Fibroblast of villous mesenchyme (primary cell): ENCODE data around the gene OR13J1. TPM values are rescaled to one million over a fixed set of nuclear protein-coding genes. Genes with fewer than 3 reads are reported as not detected.

Experiments used
- DNase-seq: peaks from one replicate; pipeline ENCODE4 v3.0.0-alpha.2; 2010; ENCODE audit warnings: low read depth
- H3K4me3 ChIP-seq: 2 replicates; pipeline ENCODE4 v1.5.1; 2011; ENCODE audit warnings: low read depth, mild to moderate bottlenecking, low read length
- total RNA-seq: library from RNA; depleted of rRNA; stranded (reverse); fragments of >200 nt; gene quantifications from 2 replicates; pipeline ENCODE4 v1.2.3, GENCODE V29; 2012
- TF ChIP-seq, protein P1 (sequence below): IDR thresholded peaks from 2 replicates; pipeline ENCODE4 v1.5.1; 2012; ENCODE audit warnings: low read depth, mild to moderate bottlenecking, low read length; ENCODE audit not compliant: insufficient read depth

The OR13J1 gene
- total RNA-seq, 1 donor = not detected

- H3K4me3 ChIP-seq = no peak overlapping the region
- DNase-seq = no peak
- TF ChIP-seq, protein P1, sequence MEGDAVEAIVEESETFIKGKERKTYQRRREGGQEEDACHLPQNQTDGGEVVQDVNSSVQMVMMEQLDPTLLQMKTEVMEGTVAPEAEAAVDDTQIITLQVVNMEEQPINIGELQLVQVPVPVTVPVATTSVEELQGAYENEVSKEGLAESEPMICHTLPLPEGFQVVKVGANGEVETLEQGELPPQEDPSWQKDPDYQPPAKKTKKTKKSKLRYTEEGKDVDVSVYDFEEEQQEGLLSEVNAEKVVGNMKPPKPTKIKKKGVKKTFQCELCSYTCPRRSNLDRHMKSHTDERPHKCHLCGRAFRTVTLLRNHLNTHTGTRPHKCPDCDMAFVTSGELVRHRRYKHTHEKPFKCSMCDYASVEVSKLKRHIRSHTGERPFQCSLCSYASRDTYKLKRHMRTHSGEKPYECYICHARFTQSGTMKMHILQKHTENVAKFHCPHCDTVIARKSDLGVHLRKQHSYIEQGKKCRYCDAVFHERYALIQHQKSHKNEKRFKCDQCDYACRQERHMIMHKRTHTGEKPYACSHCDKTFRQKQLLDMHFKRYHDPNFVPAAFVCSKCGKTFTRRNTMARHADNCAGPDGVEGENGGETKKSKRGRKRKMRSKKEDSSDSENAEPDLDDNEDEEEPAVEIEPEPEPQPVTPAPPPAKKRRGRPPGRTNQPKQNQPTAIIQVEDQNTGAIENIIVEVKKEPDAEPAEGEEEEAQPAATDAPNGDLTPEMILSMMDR = no peak
Observed at GRCh38 chr9:35840881-35841644, 29.1 kb downstream of the OR13J1 start.

DNA sequence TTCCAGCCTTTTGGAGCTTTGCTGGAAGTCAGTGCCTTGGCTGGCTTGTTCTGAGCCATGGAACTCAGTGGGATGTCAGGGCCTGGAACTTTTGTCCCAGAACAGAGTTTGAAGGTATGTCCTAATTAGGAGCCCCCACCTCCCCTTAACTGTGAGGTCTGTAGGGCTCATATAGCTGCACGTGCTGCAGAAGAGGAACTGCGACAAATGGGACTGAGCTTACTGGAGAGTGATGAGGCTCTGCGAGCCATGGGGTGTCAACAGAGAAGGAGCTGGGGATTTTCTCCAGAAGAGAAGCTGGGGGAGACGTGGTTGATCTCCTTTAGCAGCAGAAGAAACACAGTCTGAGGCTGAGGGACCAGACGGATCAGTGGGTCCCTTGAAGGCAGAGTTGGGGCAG, 30.3 kb downstream of the OR13J1 start:
- DNase-seq = no peak
- H3K4me3 ChIP-seq = no peak overlapping the region
- TF ChIP-seq, protein P1 = no peak

DNA sequence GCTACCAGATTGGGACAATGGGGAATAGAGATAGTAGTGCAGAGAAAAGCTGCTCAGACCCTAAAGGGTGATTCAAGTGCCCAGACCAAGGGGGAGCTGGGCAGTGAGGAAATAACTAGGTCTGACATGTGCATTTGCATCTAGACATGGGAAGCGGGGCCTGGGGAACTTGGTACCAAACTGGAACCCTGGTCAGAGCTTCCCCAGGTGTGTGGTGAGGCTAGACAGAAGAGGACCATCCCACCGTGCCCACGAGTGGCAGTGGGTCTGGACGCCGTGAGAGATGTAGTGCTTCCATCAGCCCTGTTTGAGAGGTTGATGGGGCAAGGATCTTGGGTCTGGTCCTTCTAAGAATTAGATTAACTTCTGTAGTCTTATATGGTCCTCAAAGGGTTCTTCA, 33.6 kb downstream of the OR13J1 start:
- H3K4me3 ChIP-seq = no peak overlapping the region
- TF ChIP-seq, protein P1 = no peak
- no peak for DNase-seq

GRCh38 chr9:35835766-35836165, 34.4 kb downstream of the OR13J1 start:
- DNase-seq = no peak
- TF ChIP-seq, protein P1 = no peak

DNA sequence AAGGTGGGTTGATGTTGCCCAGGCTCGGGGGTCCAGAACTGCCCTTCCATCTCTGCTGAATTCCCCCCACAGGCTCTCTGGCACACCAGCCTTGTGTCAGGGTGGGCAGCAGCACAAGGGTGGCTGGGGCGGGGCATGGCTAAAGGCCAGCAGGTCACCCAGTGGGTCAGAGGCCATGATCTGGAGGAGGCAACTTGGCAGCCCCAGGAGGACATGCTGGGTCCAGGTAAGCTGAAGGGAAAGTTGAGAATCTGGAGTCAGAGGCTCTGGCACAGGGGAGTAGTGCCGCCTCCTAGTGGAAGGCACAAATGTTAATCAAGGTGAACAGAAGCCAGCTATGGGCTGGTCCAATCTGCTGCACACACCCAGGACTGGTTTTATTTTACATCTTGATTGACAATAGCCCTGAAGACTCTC, 35.0 kb downstream of the OR13J1 start:
- TF ChIP-seq, protein P1 = peak; percentile 24
- DNase-seq = no peak
- H3K4me3 ChIP-seq = no peak overlapping the region

More at GRCh38 chr9:35835766-35836165, 34.4 kb downstream of the OR13J1 start:
- no peak overlapping the region for H3K4me3 ChIP-seq

GRCh38 chr9:35834260-35835215, 35.7 kb downstream of the OR13J1 start:
- DNase-seq = no peak
- TF ChIP-seq, protein P1 = no peak
- no peak overlapping the region for H3K4me3 ChIP-seq
